Measurements from ENCODE around the gene HSPB6. TPM values are rescaled to one million over a fixed set of nuclear protein-coding genes. Genes with fewer than 3 reads are reported as not detected.

Gene HSPB6
- total RNA-seq, 2 donors from 2014 or later: 0.33 to 0.90 TPM

DNA sequence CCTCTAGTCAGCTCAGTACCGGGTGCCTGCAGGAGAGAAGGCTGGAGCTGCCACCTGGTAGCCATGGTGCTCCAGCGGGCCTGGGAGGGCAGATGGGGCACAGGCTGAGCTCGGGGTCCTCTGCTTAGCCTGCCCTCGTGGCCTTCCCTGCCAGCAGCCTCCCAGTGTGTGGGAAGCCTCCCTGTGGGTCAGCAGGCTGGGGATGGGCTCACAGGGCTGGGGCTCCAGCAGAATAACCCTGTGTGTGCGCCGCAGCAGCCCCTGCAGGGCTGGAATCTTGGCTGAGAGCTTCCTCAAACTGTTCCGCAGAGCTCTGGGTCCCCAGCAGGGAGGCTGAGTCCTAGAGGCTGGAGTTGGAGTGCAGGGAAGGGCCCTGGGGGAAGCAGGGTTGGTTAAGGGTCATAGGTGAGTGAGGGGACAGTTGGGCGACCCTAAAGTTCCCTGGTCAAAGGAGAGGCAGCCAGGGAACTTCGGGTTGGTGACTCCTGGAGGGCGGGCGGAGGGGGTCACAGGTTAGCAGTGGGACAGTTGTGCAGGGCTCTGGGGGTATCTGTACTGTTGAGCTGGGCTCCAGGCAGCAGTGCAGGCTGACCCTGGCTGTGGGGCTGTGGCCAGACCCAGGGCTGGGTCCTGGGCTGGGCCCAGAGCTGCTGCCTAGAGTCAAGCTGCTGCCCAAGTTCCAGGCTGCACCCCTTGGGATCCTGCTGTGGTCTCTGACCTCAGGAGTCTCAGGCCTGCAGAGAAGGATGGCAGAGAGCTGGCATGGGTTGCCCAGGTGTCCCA lies 32.6 kb upstream of the HSPB6 start:
- H3K4me3 Mint-ChIP-seq: no peak overlapping the region
- H3K27ac Mint-ChIP-seq: no peak overlapping the region
- WGBS, 2 experiments (ENCODE audit: insufficient coverage in 1 of 2, insufficient read length in 1 of 2): 76 to 87% methylated on average over 4 to 11 of the region's 11 CpGs

DNA sequence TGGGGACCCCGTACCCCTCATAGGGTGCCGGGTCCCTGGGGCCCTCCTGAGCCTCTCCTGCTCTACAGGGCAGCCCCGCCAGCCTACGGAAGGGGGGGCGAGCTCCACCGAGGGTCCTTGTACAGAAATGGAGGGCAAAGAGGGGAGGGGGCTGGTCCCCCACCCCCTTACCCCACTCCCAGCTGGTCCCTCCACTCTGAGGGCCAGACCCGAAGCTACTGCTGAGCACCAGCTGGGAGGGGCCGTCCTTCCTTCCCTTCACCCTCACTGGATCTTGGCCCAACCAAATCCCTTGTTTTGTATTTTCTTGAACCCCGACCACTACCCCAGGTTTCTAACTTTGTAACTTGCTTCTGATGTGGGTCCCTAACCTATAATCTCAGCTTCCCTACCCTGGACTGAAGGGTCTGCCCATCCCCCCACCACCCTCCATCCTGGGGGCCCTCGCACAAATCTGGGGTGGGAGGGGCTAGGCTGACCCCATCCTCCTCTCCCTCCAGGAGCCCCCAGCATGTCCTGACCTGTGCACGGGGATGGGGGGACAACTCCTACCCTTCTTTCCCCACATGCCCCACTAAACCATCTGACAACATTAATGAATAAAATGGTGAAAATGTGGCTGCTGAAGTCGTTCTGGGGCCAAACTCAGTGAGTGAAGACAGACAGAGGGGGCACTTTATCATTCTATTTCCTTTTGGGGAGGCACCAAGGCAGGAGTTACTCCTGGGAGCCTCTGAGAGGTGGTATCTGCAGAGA lies 31.6 kb upstream of the HSPB6 start:
- H3K36me3 ChIP-seq (ENCODE audit: control insufficient read depth, insufficient read depth, low read length): no peaks in the 10 kb centered on the region
- Mint-ChIP-seq H3K4me3 (no peak overlapping the region), H3K27me3 (ENCODE audit: insufficient read depth) (peaks cover 3% of the 10 kb centered on the region), H3K9me3 (no peaks in the 10 kb centered on the region), H3K4me1 (peaks cover 5% of the 10 kb centered on the region), H3K36me3 (ENCODE audit: low read depth) (no peaks in the 10 kb centered on the region), H3K27ac (no peak overlapping the region)
- no peak overlapping the region for H3K27ac ChIP-seq (ENCODE audit: low read depth, low read length)
- TF ChIP-seq, protein P1, sequence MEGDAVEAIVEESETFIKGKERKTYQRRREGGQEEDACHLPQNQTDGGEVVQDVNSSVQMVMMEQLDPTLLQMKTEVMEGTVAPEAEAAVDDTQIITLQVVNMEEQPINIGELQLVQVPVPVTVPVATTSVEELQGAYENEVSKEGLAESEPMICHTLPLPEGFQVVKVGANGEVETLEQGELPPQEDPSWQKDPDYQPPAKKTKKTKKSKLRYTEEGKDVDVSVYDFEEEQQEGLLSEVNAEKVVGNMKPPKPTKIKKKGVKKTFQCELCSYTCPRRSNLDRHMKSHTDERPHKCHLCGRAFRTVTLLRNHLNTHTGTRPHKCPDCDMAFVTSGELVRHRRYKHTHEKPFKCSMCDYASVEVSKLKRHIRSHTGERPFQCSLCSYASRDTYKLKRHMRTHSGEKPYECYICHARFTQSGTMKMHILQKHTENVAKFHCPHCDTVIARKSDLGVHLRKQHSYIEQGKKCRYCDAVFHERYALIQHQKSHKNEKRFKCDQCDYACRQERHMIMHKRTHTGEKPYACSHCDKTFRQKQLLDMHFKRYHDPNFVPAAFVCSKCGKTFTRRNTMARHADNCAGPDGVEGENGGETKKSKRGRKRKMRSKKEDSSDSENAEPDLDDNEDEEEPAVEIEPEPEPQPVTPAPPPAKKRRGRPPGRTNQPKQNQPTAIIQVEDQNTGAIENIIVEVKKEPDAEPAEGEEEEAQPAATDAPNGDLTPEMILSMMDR (conservative IDR thresholded peaks at IDR 0.05): no peak
- H3K4me3 ChIP-seq (ENCODE audit: low read length): no peak overlapping the region
- WGBS, 2 experiments (ENCODE audit: insufficient coverage in 1 of 2, insufficient read length in 1 of 2): 82 to 92% methylated on average over 3 to 12 of the region's 12 CpGs
- H3K9me3 ChIP-seq (ENCODE audit: control insufficient read depth, low read length): no peaks in the 10 kb centered on the region
- no peak overlapping the region for H3K9ac ChIP-seq (ENCODE audit: extremely low read depth, low read length, poor library complexity, severe bottlenecking)
- no peak for DNase-seq
- H3K27me3 ChIP-seq (ENCODE audit: control insufficient read depth, insufficient read depth, low read length, poor library complexity, severe bottlenecking): no peaks in the 10 kb centered on the region
- H3K4me1 ChIP-seq (ENCODE audit: control insufficient read depth, insufficient read depth, low read length): no peaks in the 10 kb centered on the region

More for the DNA sequence above, 32.6 kb upstream of the HSPB6 start:
- H3K9me3 Mint-ChIP-seq: no peaks in the 10 kb centered on the region
- H3K9ac ChIP-seq (ENCODE audit: extremely low read depth, low read length, poor library complexity, severe bottlenecking): no peak overlapping the region
- no peaks in the 10 kb centered on the region for H3K36me3 ChIP-seq (ENCODE audit: control insufficient read depth, insufficient read depth, low read length)
- peak; percentile 24 for DNase-seq
- TF ChIP-seq, protein P1 (conservative IDR thresholded peaks at IDR 0.05): no peak
- peaks cover 3% of the 10 kb centered on the region for H3K4me1 Mint-ChIP-seq
- H3K36me3 Mint-ChIP-seq (ENCODE audit: low read depth): no peaks in the 10 kb centered on the region
- no peaks in the 10 kb centered on the region for H3K27me3 Mint-ChIP-seq (ENCODE audit: insufficient read depth)
- peak overlapping the region; percentile 32 for H3K27ac ChIP-seq (ENCODE audit: low read depth, low read length)
- no peaks in the 10 kb centered on the region for H3K9me3 ChIP-seq (ENCODE audit: control insufficient read depth, low read length)
- no peak overlapping the region for H3K4me3 ChIP-seq (ENCODE audit: low read length)
- no peaks in the 10 kb centered on the region for H3K4me1 ChIP-seq (ENCODE audit: control insufficient read depth, insufficient read depth, low read length)
- no peaks in the 10 kb centered on the region for H3K27me3 ChIP-seq (ENCODE audit: control insufficient read depth, insufficient read depth, low read length, poor library complexity, severe bottlenecking)

DNA sequence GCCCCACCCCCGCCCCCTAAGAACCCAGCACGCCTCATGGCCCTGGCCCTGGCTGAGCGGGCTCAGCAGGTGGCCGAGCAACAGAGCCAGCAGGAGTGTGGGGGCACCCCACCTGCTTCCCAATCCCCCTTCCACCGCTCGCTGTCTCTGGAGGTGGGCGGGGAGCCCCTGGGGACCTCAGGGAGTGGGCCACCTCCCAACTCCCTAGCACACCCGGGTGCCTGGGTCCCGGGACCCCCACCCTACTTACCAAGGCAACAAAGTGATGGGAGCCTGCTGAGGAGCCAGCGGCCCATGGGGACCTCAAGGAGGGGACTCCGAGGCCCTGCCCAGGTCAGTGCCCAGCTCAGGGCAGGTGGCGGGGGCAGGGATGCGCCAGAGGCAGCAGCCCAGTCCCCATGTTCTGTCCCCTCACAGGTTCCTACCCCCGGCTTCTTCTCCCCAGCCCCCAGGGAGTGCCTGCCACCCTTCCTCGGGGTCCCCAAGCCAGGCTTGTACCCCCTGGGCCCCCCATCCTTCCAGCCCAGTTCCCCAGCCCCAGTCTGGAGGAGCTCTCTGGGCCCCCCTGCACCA lies 30.5 kb upstream of the HSPB6 start:
- no peaks in the 10 kb centered on the region for H3K27me3 ChIP-seq (ENCODE audit: control insufficient read depth, insufficient read depth, low read length, poor library complexity, severe bottlenecking)
- Mint-ChIP-seq H3K27ac (no peak overlapping the region), H3K36me3 (ENCODE audit: low read depth) (no peaks in the 10 kb centered on the region), H3K27me3 (ENCODE audit: insufficient read depth) (peaks cover 3% of the 10 kb centered on the region), H3K4me1 (peaks cover 7% of the 10 kb centered on the region), H3K9me3 (no peaks in the 10 kb centered on the region), H3K4me3 (no peak overlapping the region)
- H3K9me3 ChIP-seq (ENCODE audit: control insufficient read depth, low read length): no peaks in the 10 kb centered on the region
- 94 to 100% methylated on average over 3 to 15 of the region's 15 CpGs for WGBS, 2 experiments (ENCODE audit: insufficient coverage in 1 of 2, insufficient read length in 1 of 2)
- H3K9ac ChIP-seq (ENCODE audit: extremely low read depth, low read length, poor library complexity, severe bottlenecking): no peak overlapping the region
- no peaks in the 10 kb centered on the region for H3K36me3 ChIP-seq (ENCODE audit: control insufficient read depth, insufficient read depth, low read length)
- DNase-seq: no peak
- TF ChIP-seq, protein P1 (conservative IDR thresholded peaks at IDR 0.05): no peak
- H3K27ac ChIP-seq (ENCODE audit: low read depth, low read length): no peak overlapping the region
- H3K4me3 ChIP-seq (ENCODE audit: low read length): no peak overlapping the region
- H3K4me1 ChIP-seq (ENCODE audit: control insufficient read depth, insufficient read depth, low read length): no peaks in the 10 kb centered on the region

All from endodermal cell (in vitro differentiated cells).